ENCODE measurements around the gene CACNG3. TPM values are rescaled to one million over a fixed set of nuclear protein-coding genes. Genes with fewer than 3 reads are reported as not detected.

Gene CACNG3
- total RNA-seq, 4 donors from 2014 or later = not detected

DNA sequence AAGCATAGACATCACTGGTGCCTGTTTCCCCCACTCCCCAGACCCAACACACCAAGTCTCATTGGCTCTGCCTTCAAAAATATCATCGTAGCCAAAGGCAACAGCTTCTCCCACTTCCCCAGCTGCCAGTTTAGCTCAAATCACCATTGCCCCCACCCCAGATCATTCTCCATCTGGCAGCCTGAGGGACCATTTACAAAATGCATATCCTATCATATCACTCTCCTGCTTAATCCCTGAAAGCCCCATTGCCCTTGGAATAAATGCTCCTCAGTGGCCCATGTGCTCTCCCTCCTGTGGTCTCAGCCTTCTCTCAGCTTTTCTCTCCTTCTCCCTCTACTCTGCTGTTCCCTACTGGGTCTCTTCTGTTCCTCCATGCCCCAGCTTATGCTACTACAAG, 68.3 kb downstream of the CACNG3 start:
- Histone ChIP-seq H3K9me3 (no peaks in the 10 kb centered on the region), H3K27ac (no peak overlapping the region), H3K4me1 (no peaks in the 10 kb centered on the region), H3K36me3 (no peaks in the 10 kb centered on the region), H3K27me3 (no peaks in the 10 kb centered on the region), H3K4me3 (replicated peaks in 1 of 3) (no peak overlapping the region)
- WGBS, 2 donors = 44 to 57% methylated on average over 1 of the region's 1 CpG
- DNase-seq = no peak
- intact Hi-C loops (cut with DNase I) = no loop called here
- no peak for TF ChIP-seq CTCF (IDR thresholded peaks at IDR 0.05)
- no peak for TF ChIP-seq POLR2A (IDR thresholded peaks at IDR 0.05)

GRCh38 chr16:24328835-24329452, 72.8 kb downstream of the CACNG3 start:
- Histone ChIP-seq H3K9me3 (no peaks in the 10 kb centered on the region), H3K27me3 (no peaks in the 10 kb centered on the region), H3K4me1 (no peaks in the 10 kb centered on the region), H3K27ac (no peak overlapping the region), H3K4me3 (replicated peaks in 1 of 3) (no peak overlapping the region), H3K36me3 (no peaks in the 10 kb centered on the region)
- 73 to 80% methylated on average over 12 to 14 of the region's 14 CpGs for WGBS, 2 donors
- DNase-seq = no peak
- intact Hi-C loops (cut with DNase I) = no loop called here
- TF ChIP-seq CTCF (IDR thresholded peaks at IDR 0.05) = no peak
- TF ChIP-seq POLR2A (IDR thresholded peaks at IDR 0.05) = no peak

DNA sequence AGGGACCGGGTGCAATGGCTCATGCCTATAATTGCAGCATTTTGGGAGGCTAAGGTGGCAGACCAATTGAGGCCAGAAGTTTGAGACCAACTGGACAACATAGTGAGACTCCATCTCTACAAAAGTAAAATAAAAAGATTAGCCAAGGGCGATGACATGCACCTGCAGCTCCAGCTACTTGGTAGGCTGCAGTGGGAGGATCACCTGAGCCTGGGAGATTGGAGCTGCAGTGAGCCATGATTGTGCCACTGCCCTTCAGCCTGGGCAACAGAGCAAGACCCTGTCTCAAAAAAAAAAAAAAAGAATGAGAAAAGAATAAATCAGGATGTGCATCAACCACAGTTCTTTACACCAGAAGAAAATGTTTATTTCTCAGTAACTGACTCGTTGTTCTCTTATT, 76.0 kb downstream of the CACNG3 start:
- DNase-seq = no peak
- H3K36me3 ChIP-seq = no peaks in the 10 kb centered on the region
- intact Hi-C loops (cut with DNase I) = no loop called here
- 83 to 86% methylated on average over 3 of the region's 3 CpGs for WGBS, 2 donors
- no peak overlapping the region for H3K27ac ChIP-seq
- no peak for TF ChIP-seq POLR2A (IDR thresholded peaks at IDR 0.05)
- H3K27me3 ChIP-seq = no peaks in the 10 kb centered on the region
- H3K4me1 ChIP-seq = no peaks in the 10 kb centered on the region
- no peaks in the 10 kb centered on the region for H3K9me3 ChIP-seq
- H3K4me3 ChIP-seq (replicated peaks in 1 of 3) = no peak overlapping the region

GRCh38 chr16:24332582-24333090, 76.5 kb downstream of the CACNG3 start:
- Histone ChIP-seq H3K36me3 (no peaks in the 10 kb centered on the region), H3K27me3 (no peaks in the 10 kb centered on the region), H3K4me3 (replicated peaks in 1 of 3) (no peak overlapping the region), H3K9me3 (no peaks in the 10 kb centered on the region), H3K4me1 (no peaks in the 10 kb centered on the region), H3K27ac (no peak overlapping the region)
- intact Hi-C loops (cut with DNase I) = no loop called here
- DNase-seq = no peak
- TF ChIP-seq CTCF (IDR thresholded peaks at IDR 0.05) = no peak
- TF ChIP-seq POLR2A (IDR thresholded peaks at IDR 0.05) = no peak
- WGBS, 2 donors = 70 to 77% methylated on average over 10 of the region's 10 CpGs

DNA sequence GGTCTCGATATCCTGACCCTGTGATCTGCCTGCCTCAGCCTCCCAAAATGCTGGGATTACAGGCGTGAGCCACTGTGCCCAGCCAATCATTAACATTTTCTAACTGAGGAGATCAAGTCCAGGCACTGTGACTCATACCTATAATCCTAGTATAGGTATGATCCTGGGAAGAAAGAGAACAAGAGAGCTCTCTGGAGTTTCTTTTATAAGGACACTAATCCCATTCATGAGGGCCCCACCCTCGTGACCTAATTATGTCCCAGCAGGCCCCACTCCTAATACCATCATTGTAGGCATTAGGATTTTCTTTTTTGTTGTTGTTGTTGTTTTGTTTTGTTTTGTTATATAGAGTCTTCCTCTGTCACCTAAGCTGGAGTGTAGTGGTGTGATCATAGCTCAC, 80.4 kb downstream of the CACNG3 start:
- no peak overlapping the region for H3K27ac ChIP-seq
- 80 to 86% methylated on average over 3 of the region's 3 CpGs for WGBS, 2 donors
- H3K4me1 ChIP-seq = no peaks in the 10 kb centered on the region
- no peak overlapping the region for H3K4me3 ChIP-seq (replicated peaks in 1 of 3)
- DNase-seq = no peak
- H3K27me3 ChIP-seq = no peaks in the 10 kb centered on the region
- intact Hi-C loops (cut with DNase I) = no loop called here
- no peaks in the 10 kb centered on the region for H3K9me3 ChIP-seq
- no peak for TF ChIP-seq CTCF (IDR thresholded peaks at IDR 0.05)
- TF ChIP-seq POLR2A (IDR thresholded peaks at IDR 0.05) = no peak
- H3K36me3 ChIP-seq = no peaks in the 10 kb centered on the region
